Glutamatergic neuron (in vitro differentiated cells): ENCODE data around the gene CRPPA. TPM values are rescaled to one million over a fixed set of nuclear protein-coding genes. Genes with fewer than 3 reads are reported as not detected.

Source experiments
- total RNA-seq: library from RNA; stranded (reverse); fragmentation: NEBNext Ultra II Directional; extraction: Animal tissue kit (Norgen Biotek cat#: 25700); gene quantifications from one replicate; pipeline ENCODE4 v1.2.1, GENCODE V29; 2021; ENCODE audit not compliant: unreplicated experiment

Gene CRPPA
- total RNA-seq, 1 donor from 2014 or later: 5.3 TPM

Other genes starting within 250 kb of the CRPPA start
- gene SOSTDC1, start 44.2 kb upstream of the CRPPA start, total RNA-seq: not detected
- gene LRRC72, start 105.3 kb upstream of the CRPPA start, total RNA-seq: not detected
- gene ANKMY2, start 224.2 kb upstream of the CRPPA start, total RNA-seq: 9.4 TPM
- gene BZW2, start 224.6 kb upstream of the CRPPA start, total RNA-seq: 86.7 TPM